SU-DHL-6 (cell line): Measurements from ENCODE around the gene LLGL2.

ENCODE experiments used
- H2AFZ ChIP-seq: fragments of 200-600 bp; sonication (generic); 2 replicates; pipeline ENCODE4 v1.6.1; 2014; ENCODE audit warnings: low read depth, mild to moderate bottlenecking, moderate library complexity, mixed read lengths, antibody characterized with exemption, low read length; ENCODE audit not compliant: severe bottlenecking
- H3F3A ChIP-seq: fragments of 200-600 bp; shearing (Covaris generic); 2 replicates; pipeline ENCODE4 v1.6.0; 2016; ENCODE audit warnings: antibody characterized with exemption, mild to moderate bottlenecking; ENCODE audit not compliant: insufficient read depth
- H3K27ac ChIP-seq: fragments of 200-600 bp; sonication (generic); 2 replicates; pipeline ENCODE4 v1.5.1; 2016; ENCODE audit warnings: low read depth, mild to moderate bottlenecking, low read length, moderate library complexity, mixed read lengths
- H3K27me3 ChIP-seq: fragments of 200-600 bp; sonication (generic), shearing (Covaris generic); 2 replicates; pipeline ENCODE4 v1.6.0; 2014; ENCODE audit warnings: mild to moderate bottlenecking, low read length
- H3K36me3 ChIP-seq: fragments of 200-600 bp; sonication (generic); 2 replicates; pipeline ENCODE4 v1.6.1; 2014; ENCODE audit warnings: mild to moderate bottlenecking, low read length, mixed read lengths
- H3K4me2 ChIP-seq: fragments of 300-600, 200-600 bp; shearing (Covaris generic), sonication (generic); 2 replicates; pipeline ENCODE4 v1.6.0; 2014; ENCODE audit warnings: low read length, low read depth, mild to moderate bottlenecking; ENCODE audit not compliant: poor library complexity, severe bottlenecking
- H3K4me3 ChIP-seq: fragments of 200-600 bp; sonication (generic); 2 replicates; pipeline ENCODE4 v1.5.1; 2014; ENCODE audit warnings: antibody characterized with exemption, low read length, mild to moderate bottlenecking, mixed read lengths; ENCODE audit not compliant: insufficient read depth, poor library complexity, severe bottlenecking
- H3K79me2 ChIP-seq: fragments of 200-600 bp; sonication (generic); 2 replicates; pipeline ENCODE4 v1.6.1; 2014; ENCODE audit warnings: mild to moderate bottlenecking, low read length, moderate library complexity; ENCODE audit not compliant: insufficient read depth
- H3K9ac ChIP-seq: fragments of 200-600 bp; sonication (generic); 2 replicates; pipeline ENCODE4 v1.7.0; 2014; ENCODE audit warnings: mild to moderate bottlenecking, low read length
- H3K9me2 ChIP-seq: fragments of 200-600 bp; sonication (generic); replicated peaks from 2 replicates; pipeline ENCODE4 v1.6.1; 2014; ENCODE audit warnings: low read length; ENCODE audit not compliant: insufficient read depth
- H3K9me3 ChIP-seq: fragments of 200-600 bp; sonication (generic); 2 replicates; pipeline ENCODE4 v1.6.1; 2014; ENCODE audit warnings: low read length, mixed read lengths; ENCODE audit not compliant: insufficient read depth
- H4K20me1 ChIP-seq: fragments of 200-600 bp; sonication (generic); 2 replicates; pipeline ENCODE4 v1.6.1; 2014; ENCODE audit warnings: low read depth, mild to moderate bottlenecking, antibody characterized with exemption, low read length, moderate library complexity, mixed read lengths
- CTCF ChIP-seq: fragments of 200-600 bp; sonication (generic); IDR thresholded peaks from one replicate; pipeline ENCODE4 v1.5.1; 2017; ENCODE audit warnings: antibody characterized with exemption, mild to moderate bottlenecking, low read length, moderate library complexity; ENCODE audit not compliant: insufficient read depth, poor library complexity, severe bottlenecking
- EZH2phosphoT487 ChIP-seq: fragments of 200-600 bp; sonication (generic), shearing (Covaris generic); conservative IDR thresholded peaks from 2 replicates; pipeline ENCODE4 v1.6.1; 2018; ENCODE audit warnings: mild to moderate bottlenecking, antibody characterized with exemption, low read length, moderate library complexity, mixed read lengths

Gene LLGL2

GRCh38 chr17:75607086-75607485 is 81.6 kb downstream of the LLGL2 start:
- no peaks in the 10 kb centered on the region for H3K9me3 ChIP-seq
- H3K79me2 ChIP-seq = no peaks in the 10 kb centered on the region
- no peak overlapping the region for H3K27ac ChIP-seq
- no peak overlapping the region for H3K4me2 ChIP-seq
- H3K4me3 ChIP-seq = no peak overlapping the region
- H3K27me3 ChIP-seq = no peaks in the 10 kb centered on the region
- no peak overlapping the region for H3K9ac ChIP-seq
- no peak overlapping the region for H2AFZ ChIP-seq
- no peaks in the 10 kb centered on the region for H3K9me2 ChIP-seq
- H3K36me3 ChIP-seq = no peaks in the 10 kb centered on the region
- H3F3A ChIP-seq = no peaks in the 10 kb centered on the region
- no peak for TF ChIP-seq CTCF
- no peak for TF ChIP-seq EZH2phosphoT487
- no peaks in the 10 kb centered on the region for H4K20me1 ChIP-seq

- H3K4me2 ChIP-seq = no peak overlapping the region
- H2AFZ ChIP-seq = no peak overlapping the region
- H3K9ac ChIP-seq = no peak overlapping the region
Observed at GRCh38 chr17:75610103-75610984, 84.8 kb downstream of the LLGL2 start.

GRCh38 chr17:75611851-75612429 is 86.4 kb downstream of the LLGL2 start:
- Histone ChIP-seq H3K4me2 (no peak overlapping the region), H3K27me3 (no peaks in the 10 kb centered on the region), H3K4me3 (no peak overlapping the region), H3K27ac (no peak overlapping the region), H3K9ac (no peak overlapping the region), H3F3A (no peaks in the 10 kb centered on the region), H3K9me3 (no peaks in the 10 kb centered on the region), H3K79me2 (no peaks in the 10 kb centered on the region), H2AFZ (no peak overlapping the region), H4K20me1 (no peaks in the 10 kb centered on the region), H3K36me3 (no peaks in the 10 kb centered on the region), H3K9me2 (no peaks in the 10 kb centered on the region)
- TF ChIP-seq CTCF = no peak
- TF ChIP-seq EZH2phosphoT487 = no peak

More at GRCh38 chr17:75610103-75610984, 84.8 kb downstream of the LLGL2 start:
- Histone ChIP-seq H3K27ac (no peak overlapping the region), H3K9me3 (no peaks in the 10 kb centered on the region), H3K4me3 (no peak overlapping the region), H3K9me2 (no peaks in the 10 kb centered on the region), H4K20me1 (no peaks in the 10 kb centered on the region), H3K27me3 (no peaks in the 10 kb centered on the region), H3F3A (no peaks in the 10 kb centered on the region), H3K36me3 (no peaks in the 10 kb centered on the region), H3K79me2 (no peaks in the 10 kb centered on the region)
- no peak for TF ChIP-seq EZH2phosphoT487
- TF ChIP-seq CTCF = no peak
